ENCODE data around the gene PSMA5.

DNA sequence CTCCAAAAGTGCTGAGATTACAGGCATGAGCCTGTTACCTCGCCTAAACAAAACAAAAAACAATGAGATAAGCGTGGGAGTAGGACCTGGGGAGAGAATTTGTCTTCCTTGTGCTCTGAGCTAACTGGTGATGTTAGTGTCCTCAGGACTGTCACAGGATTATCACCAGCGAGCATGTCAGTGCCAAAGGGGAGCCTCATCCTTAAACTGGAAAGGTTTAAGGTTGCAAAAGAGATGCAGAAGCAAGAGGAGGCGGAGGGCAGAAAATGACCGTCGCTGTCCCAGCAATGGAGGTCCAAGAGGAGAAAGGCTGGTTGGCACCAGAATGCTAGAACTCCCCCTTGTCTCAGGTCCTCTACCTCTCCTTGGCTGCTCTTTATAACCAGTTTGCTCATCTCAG lies 44.0 kb upstream of the PSMA5 start:
- TF ChIP-seq, protein P1, sequence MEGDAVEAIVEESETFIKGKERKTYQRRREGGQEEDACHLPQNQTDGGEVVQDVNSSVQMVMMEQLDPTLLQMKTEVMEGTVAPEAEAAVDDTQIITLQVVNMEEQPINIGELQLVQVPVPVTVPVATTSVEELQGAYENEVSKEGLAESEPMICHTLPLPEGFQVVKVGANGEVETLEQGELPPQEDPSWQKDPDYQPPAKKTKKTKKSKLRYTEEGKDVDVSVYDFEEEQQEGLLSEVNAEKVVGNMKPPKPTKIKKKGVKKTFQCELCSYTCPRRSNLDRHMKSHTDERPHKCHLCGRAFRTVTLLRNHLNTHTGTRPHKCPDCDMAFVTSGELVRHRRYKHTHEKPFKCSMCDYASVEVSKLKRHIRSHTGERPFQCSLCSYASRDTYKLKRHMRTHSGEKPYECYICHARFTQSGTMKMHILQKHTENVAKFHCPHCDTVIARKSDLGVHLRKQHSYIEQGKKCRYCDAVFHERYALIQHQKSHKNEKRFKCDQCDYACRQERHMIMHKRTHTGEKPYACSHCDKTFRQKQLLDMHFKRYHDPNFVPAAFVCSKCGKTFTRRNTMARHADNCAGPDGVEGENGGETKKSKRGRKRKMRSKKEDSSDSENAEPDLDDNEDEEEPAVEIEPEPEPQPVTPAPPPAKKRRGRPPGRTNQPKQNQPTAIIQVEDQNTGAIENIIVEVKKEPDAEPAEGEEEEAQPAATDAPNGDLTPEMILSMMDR (IDR thresholded peaks at IDR 0.05) = no peak
- TF ChIP-seq EP300 (IDR thresholded peaks at IDR 0.05) (no peak), POLR2A (IDR thresholded peaks at IDR 0.05) (no peak)
